NCI-H748 (cell line): Measurements from ENCODE around the gene TMEM43.

Source experiments
- DNase-seq: peaks from one replicate; lab custom pipeline; 2025; ENCODE audit not compliant: unreplicated experiment; lab: John Stamatoyannopoulos, UW

TMEM43 gene

GRCh38 chr3:14150491-14151230 is 25.8 kb downstream of the TMEM43 start:
- DNase-seq, result no peak

- no peak for DNase-seq
These were observed 26.7 kb downstream of the TMEM43 start for GRCh38 chr3:14151471-14152083.

GRCh38 chr3:14152233-14152962 is 27.5 kb downstream of the TMEM43 start:
- no peak for DNase-seq

- DNase-seq, result no peak
These were observed 28.1 kb downstream of the TMEM43 start for GRCh38 chr3:14152963-14153355.

GRCh38 chr3:14153663-14154062 is 28.8 kb downstream of the TMEM43 start:
- no peak for DNase-seq

- no peak for DNase-seq
These were observed 29.4 kb downstream of the TMEM43 start for GRCh38 chr3:14154276-14154675.

- DNase-seq, result no peak
These were observed 30.1 kb downstream of the TMEM43 start for GRCh38 chr3:14154895-14155440.

- DNase-seq, result no peak
These were observed 31.3 kb downstream of the TMEM43 start for GRCh38 chr3:14156201-14156600.

GRCh38 chr3:14156843-14157561 is 32.1 kb downstream of the TMEM43 start:
- no peak for DNase-seq

GRCh38 chr3:14157951-14158350 is 33.1 kb downstream of the TMEM43 start:
- DNase-seq, result no peak

- no peak for DNase-seq
These were observed 33.5 kb downstream of the TMEM43 start for GRCh38 chr3:14158370-14158769.

GRCh38 chr3:14159426-14159825 is 34.6 kb downstream of the TMEM43 start:
- DNase-seq, result no peak

- DNase-seq, result no peak
These were observed 36.4 kb downstream of the TMEM43 start for GRCh38 chr3:14161282-14161681.

- DNase-seq, result no peak
These were observed 37.3 kb downstream of the TMEM43 start for GRCh38 chr3:14162178-14162577.

- no peak for DNase-seq
These were observed 42.2 kb downstream of the TMEM43 start for GRCh38 chr3:14166877-14167603.

GRCh38 chr3:14169435-14169834 is 44.6 kb downstream of the TMEM43 start:
- no peak for DNase-seq

GRCh38 chr3:14169871-14170270 is 45.0 kb downstream of the TMEM43 start:
- DNase-seq, result no peak

- no peak for DNase-seq
These were observed 45.8 kb downstream of the TMEM43 start for GRCh38 chr3:14170531-14171159.

GRCh38 chr3:14172496-14172895 is 47.6 kb downstream of the TMEM43 start:
- no peak for DNase-seq

- DNase-seq, result no peak
These were observed 49.6 kb downstream of the TMEM43 start for GRCh38 chr3:14174483-14174882.
